ENCODE results near the gene TSHR. TPM values are rescaled to one million over a fixed set of nuclear protein-coding genes. Genes with fewer than 3 reads are reported as not detected.

TSHR gene
- total RNA-seq, 3 donors from 2014 or later = 0.60 TPM; not detected in 2

DNA sequence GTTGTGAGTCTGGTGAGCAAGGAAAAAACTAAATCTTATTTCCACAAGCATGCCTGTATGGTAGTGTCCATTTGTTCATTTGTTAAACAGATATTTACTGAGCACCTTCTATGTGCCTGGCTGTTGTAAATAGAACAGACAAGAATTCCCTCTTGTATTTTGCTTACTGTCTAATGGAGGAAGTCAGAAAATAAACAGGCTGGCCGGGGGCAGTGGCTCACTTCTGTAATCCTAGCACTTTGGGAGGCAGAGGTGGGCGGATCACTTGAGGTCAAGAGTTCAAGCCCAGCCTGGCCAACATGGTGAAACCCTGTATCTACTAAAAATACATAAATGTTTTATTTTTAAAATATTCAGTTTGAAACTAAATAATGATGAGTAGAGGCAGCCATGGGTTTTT is 186.0 kb downstream of the TSHR start:
- DNase-seq (no peak), ATAC-seq (no peak)
- intact Hi-C loops (cut with DNase I, micrococcal nuclease) = no loop called here
- no peak overlapping the region for H3K4me3 ChIP-seq
- no peaks in the 10 kb centered on the region for H3K4me1 ChIP-seq (ENCODE audit: low read depth)
- TF ChIP-seq, protein P1, sequence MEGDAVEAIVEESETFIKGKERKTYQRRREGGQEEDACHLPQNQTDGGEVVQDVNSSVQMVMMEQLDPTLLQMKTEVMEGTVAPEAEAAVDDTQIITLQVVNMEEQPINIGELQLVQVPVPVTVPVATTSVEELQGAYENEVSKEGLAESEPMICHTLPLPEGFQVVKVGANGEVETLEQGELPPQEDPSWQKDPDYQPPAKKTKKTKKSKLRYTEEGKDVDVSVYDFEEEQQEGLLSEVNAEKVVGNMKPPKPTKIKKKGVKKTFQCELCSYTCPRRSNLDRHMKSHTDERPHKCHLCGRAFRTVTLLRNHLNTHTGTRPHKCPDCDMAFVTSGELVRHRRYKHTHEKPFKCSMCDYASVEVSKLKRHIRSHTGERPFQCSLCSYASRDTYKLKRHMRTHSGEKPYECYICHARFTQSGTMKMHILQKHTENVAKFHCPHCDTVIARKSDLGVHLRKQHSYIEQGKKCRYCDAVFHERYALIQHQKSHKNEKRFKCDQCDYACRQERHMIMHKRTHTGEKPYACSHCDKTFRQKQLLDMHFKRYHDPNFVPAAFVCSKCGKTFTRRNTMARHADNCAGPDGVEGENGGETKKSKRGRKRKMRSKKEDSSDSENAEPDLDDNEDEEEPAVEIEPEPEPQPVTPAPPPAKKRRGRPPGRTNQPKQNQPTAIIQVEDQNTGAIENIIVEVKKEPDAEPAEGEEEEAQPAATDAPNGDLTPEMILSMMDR (IDR thresholded peaks at IDR 0.05) = no peak
- H3K9me3 ChIP-seq = no peaks in the 10 kb centered on the region
- H3K36me3 ChIP-seq (ENCODE audit: low read depth) = no peaks in the 10 kb centered on the region

DNA sequence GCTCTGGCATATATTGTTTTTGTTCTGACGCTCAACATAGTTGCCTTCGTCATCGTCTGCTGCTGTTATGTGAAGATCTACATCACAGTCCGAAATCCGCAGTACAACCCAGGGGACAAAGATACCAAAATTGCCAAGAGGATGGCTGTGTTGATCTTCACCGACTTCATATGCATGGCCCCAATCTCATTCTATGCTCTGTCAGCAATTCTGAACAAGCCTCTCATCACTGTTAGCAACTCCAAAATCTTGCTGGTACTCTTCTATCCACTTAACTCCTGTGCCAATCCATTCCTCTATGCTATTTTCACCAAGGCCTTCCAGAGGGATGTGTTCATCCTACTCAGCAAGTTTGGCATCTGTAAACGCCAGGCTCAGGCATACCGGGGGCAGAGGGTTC is 188.4 kb downstream of the TSHR start:
- no peak for ATAC-seq
- Histone ChIP-seq H3K4me3 (no peak overlapping the region), H3K9me3 (no peaks in the 10 kb centered on the region), H3K4me1 (ENCODE audit: low read depth) (no peaks in the 10 kb centered on the region), H3K36me3 (ENCODE audit: low read depth) (no peaks in the 10 kb centered on the region)
- DNase-seq = no peak
- intact Hi-C loops (cut with DNase I, micrococcal nuclease) = no loop called here
- TF ChIP-seq, protein P1 (IDR thresholded peaks at IDR 0.05) = no peak

DNA sequence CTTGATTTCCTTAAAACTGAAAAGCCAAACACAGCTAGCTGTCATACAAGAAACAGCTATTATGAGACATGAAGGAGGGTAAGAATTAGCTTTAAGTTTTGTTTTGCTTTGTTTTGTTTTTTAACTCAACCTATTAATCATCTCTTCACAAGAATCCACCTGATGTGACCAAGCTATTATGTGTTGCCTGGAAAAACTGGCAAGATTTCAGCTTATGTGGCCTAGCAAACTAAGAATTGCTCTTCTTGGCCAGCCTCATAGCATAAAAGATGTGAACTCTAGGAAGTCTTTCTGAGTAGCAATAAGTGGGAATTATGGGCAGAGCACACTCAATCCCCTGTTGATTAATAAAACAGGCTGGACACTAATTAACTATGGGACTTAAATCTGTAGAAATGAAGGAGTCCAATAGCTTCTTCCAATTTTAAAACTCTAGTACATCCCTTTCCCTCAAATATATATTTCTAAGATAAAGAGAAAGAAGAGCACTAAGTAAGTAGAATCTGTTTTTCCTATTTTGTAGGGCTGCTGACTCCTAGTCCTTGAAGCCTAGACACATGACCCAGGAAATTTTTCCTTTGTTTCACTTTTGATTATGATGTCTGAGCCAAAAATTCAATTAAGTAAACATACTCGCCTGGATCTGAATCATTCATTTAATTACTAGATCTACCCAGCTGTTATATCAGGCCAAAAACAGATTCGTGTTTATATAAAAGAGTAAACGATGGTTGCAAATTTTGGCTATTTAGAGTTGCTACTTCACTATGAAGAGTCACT is 189.6 kb downstream of the TSHR start:
- TF ChIP-seq, protein P1 (IDR thresholded peaks at IDR 0.05) = no peak
- ATAC-seq = peak; percentile 36
- Histone ChIP-seq H3K4me1 (ENCODE audit: low read depth) (no peaks in the 10 kb centered on the region), H3K4me3 (no peak overlapping the region), H3K9me3 (no peaks in the 10 kb centered on the region), H3K36me3 (ENCODE audit: low read depth) (no peaks in the 10 kb centered on the region)
- intact Hi-C loops (cut with DNase I, micrococcal nuclease) = no loop called here
- DNase-seq = no peak

DNA sequence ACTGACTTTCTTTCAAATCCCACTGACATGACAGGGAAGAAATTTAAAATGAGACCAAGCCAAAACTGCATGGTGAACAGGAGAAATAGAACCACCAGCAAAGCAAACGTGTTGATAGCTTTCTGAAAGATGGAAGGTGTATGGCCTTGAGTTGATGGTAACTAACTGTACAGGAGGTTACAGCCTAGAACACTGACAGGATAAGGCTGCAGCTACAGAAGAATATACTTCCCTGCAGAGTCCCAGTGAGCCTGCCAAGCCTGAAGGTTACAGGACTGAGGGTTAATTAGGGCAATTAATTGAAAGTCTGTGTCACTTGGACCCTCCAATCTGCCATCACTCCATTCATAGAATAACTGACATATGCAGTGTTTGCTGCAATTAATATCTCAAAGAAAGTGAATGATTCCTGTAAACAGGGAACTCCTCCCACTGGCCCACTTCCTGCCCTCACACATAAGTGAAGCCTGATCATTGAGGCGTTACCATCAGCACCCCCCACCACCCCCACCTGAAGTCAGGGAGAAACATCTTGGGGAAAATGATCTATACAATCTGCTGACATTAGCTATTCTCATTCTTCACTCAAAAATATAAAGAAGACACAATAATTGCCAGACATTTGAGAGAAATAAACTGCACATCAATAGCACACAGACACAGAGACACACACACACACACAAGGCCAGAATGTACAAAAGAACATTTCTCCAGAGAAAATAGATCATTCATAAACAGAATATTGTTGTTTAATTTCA is 191.9 kb downstream of the TSHR start:
- no peak for DNase-seq
- Histone ChIP-seq H3K9me3 (no peaks in the 10 kb centered on the region), H3K4me3 (no peak overlapping the region), H3K36me3 (ENCODE audit: low read depth) (no peaks in the 10 kb centered on the region), H3K4me1 (ENCODE audit: low read depth) (no peaks in the 10 kb centered on the region)
- TF ChIP-seq, protein P1 (IDR thresholded peaks at IDR 0.05) = no peak
- ATAC-seq = no peak
- intact Hi-C loops (cut with DNase I, micrococcal nuclease) = no loop called here

DNA sequence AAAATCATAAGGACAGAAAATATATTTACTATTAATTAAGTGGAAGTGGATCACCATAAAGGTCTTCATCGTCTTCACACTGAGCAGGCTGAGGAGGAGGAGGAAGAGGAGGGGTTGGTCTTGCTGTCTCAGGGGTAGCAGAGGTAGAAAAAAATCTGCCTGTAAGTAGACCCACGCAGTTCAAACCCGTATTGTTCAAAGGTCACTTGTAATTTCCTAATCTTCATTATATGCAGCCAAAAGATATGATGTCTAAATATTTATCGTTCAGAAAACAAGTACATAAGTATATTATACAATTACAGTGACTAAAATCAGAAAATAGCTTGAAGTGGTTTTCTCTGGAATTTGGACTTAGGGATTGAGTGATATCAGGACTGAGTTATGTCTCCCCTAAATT is 193.2 kb downstream of the TSHR start:
- intact Hi-C loops (cut with DNase I, micrococcal nuclease) = no loop called here
- DNase-seq = no peak
- TF ChIP-seq, protein P1 (IDR thresholded peaks at IDR 0.05) = no peak
- no peaks in the 10 kb centered on the region for H3K4me1 ChIP-seq (ENCODE audit: low read depth)
- ATAC-seq = no peak
- H3K36me3 ChIP-seq (ENCODE audit: low read depth) = no peaks in the 10 kb centered on the region
- no peak overlapping the region for H3K4me3 ChIP-seq
- H3K9me3 ChIP-seq = no peaks in the 10 kb centered on the region

All from mucosa of descending colon (tissue), 3 donors.